Measurements from ENCODE around the gene NUAK2.
A peak's percentile ranks its signal among the peaks of the same experiment; 100 is the strongest.
"Not testable (repeated sequence)": the region's sequence is repeated elsewhere in the genome, so short reads cannot be mapped to it uniquely, and the experiment has no call there.

NUAK2 gene

GRCh38 chr1:205317311-205317917 is 4.1 kb downstream of the NUAK2 start:
- peak; percentile 99 for DNase-seq

- no peak for DNase-seq
These were observed 5.4 kb downstream of the NUAK2 start for GRCh38 chr1:205316161-205316566.

- no peak for DNase-seq
These were observed 6.4 kb downstream of the NUAK2 start for GRCh38 chr1:205315008-205315618.

GRCh38 chr1:205313563-205314308 is 7.8 kb downstream of the NUAK2 start:
- no peak for DNase-seq

GRCh38 chr1:205312866-205313562 is 8.5 kb downstream of the NUAK2 start:
- DNase-seq = no peak

GRCh38 chr1:205310976-205311704 is 10.4 kb downstream of the NUAK2 start:
- DNase-seq = no peak

- no peak for DNase-seq
These were observed 11.8 kb downstream of the NUAK2 start for GRCh38 chr1:205309741-205310140.

GRCh38 chr1:205306929-205307566 is 14.5 kb downstream of the NUAK2 start:
- no peak for DNase-seq

GRCh38 chr1:205304695-205305070 is 16.9 kb downstream of the NUAK2 start:
- DNase-seq = no peak

GRCh38 chr1:205304046-205304694 is 17.4 kb downstream of the NUAK2 start:
- DNase-seq = no peak

- DNase-seq = no peak
These were observed 18.2 kb downstream of the NUAK2 start for GRCh38 chr1:205303247-205303888.

GRCh38 chr1:205301842-205302588 is 19.5 kb downstream of the NUAK2 start:
- DNase-seq = no peak

GRCh38 chr1:205301205-205301821 is 20.2 kb downstream of the NUAK2 start:
- DNase-seq = peak; percentile 38 to 75

- DNase-seq = no peak
These were observed 21.4 kb downstream of the NUAK2 start for GRCh38 chr1:205300149-205300548.

GRCh38 chr1:205298191-205298994 is 23.2 kb downstream of the NUAK2 start:
- peak; percentile 30 to 79 for DNase-seq

- DNase-seq = not testable (repeated sequence)
These were observed 23.9 kb downstream of the NUAK2 start for GRCh38 chr1:205297546-205298177.

- no peak for DNase-seq
These were observed 25.4 kb downstream of the NUAK2 start for GRCh38 chr1:205296154-205296553.

- no peak for DNase-seq
These were observed 26.6 kb downstream of the NUAK2 start for GRCh38 chr1:205294934-205295333.
